Stimulated activated CD8-positive, alpha-beta memory T cell treated with anti-CD3 and anti-CD28 coated beads, Interleukin-7, amount 100 ng/mL, for 48 hours (primary cell): Measurements from ENCODE around the gene HEBP1.

Experiments
- DNase-seq, 2 donors: peaks; one replicate each; pipeline ENCODE4 v3.0.0-alpha.2; 2020; ENCODE audit warnings: low read depth in 1 of 2; ENCODE audit errors: extremely low read depth in 1 of 2

The HEBP1 gene

GRCh38 chr12:12992418-12993130 is 7.5 kb downstream of the HEBP1 start:
- DNase-seq, result no peak

GRCh38 chr12:12990700-12991468 is 9.2 kb downstream of the HEBP1 start:
- no peak for DNase-seq

GRCh38 chr12:12987421-12987820 is 12.6 kb downstream of the HEBP1 start:
- no peak for DNase-seq

- no peak for DNase-seq
Observed at GRCh38 chr12:12986775-12987331, 13.2 kb downstream of the HEBP1 start.

GRCh38 chr12:12985817-12986408 is 14.2 kb downstream of the HEBP1 start:
- DNase-seq, result no peak

GRCh38 chr12:12984149-12984548 is 15.9 kb downstream of the HEBP1 start:
- DNase-seq, result no peak

GRCh38 chr12:12983420-12984035 is 16.5 kb downstream of the HEBP1 start:
- DNase-seq, result no peak

- no peak for DNase-seq
Observed at GRCh38 chr12:12982331-12982730, 17.7 kb downstream of the HEBP1 start.

- no peak for DNase-seq
Observed at GRCh38 chr12:12979731-12980259, 20.3 kb downstream of the HEBP1 start.

GRCh38 chr12:12979126-12979525 is 20.9 kb downstream of the HEBP1 start:
- DNase-seq, result no peak

- no peak for DNase-seq
Observed at GRCh38 chr12:12977231-12977630, 22.8 kb downstream of the HEBP1 start.

- no peak for DNase-seq
Observed at GRCh38 chr12:12976366-12976765, 23.7 kb downstream of the HEBP1 start.

GRCh38 chr12:12975322-12976077 is 24.6 kb downstream of the HEBP1 start:
- no peak for DNase-seq

- DNase-seq, result no peak
Observed at GRCh38 chr12:12974211-12974610, 25.9 kb downstream of the HEBP1 start.

GRCh38 chr12:12973019-12973418 is 27.0 kb downstream of the HEBP1 start:
- no peak for DNase-seq

- DNase-seq, result no peak
Observed at GRCh38 chr12:12965836-12966235, 34.2 kb downstream of the HEBP1 start.

GRCh38 chr12:12964255-12964654 is 35.8 kb downstream of the HEBP1 start:
- no peak for DNase-seq

- DNase-seq, result no peak
Observed at GRCh38 chr12:12960639-12961209, 39.3 kb downstream of the HEBP1 start.

GRCh38 chr12:12958886-12959285 is 41.2 kb downstream of the HEBP1 start:
- no peak for DNase-seq
